NCI-H526 treated with DMSO at 0.1 percent for 48 hours (cell line): ENCODE measurements around the gene CCDC134.
"Not testable (repeated sequence)": the region's sequence is repeated elsewhere in the genome, so short reads cannot be mapped to it uniquely, and the experiment has no call there.

Experiments used
- DNase-seq: peaks from one replicate; lab custom pipeline; 2025; lab: John Stamatoyannopoulos, UW

CCDC134 gene

GRCh38 chr22:41825376-41825775 lies 24.9 kb downstream of the CCDC134 start:
- no peak for DNase-seq

- DNase-seq = no peak
Measured at GRCh38 chr22:41826021-41826420, 25.5 kb downstream of the CCDC134 start.

GRCh38 chr22:41826430-41827383 lies 26.2 kb downstream of the CCDC134 start:
- DNase-seq = no peak

DNA sequence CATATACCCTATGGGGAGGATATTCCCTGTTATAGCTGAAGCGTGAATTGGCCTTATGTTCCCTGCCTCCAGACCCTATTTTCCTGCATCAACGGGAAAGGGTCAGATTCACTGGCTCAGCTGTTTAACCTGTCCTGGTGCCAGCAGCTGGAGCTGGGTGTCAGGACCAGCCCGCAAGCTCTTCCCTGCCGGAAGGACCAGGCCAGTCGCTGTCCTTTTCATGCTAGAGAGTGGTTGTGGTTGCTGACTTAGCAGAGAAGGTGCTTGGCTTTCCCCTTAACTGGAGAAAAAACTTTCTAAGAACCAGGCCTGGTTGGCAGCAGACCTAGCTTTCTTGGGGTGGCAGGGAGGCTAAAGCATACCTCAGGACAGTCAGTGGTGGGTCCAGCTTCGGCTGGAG lies 27.2 kb downstream of the CCDC134 start:
- no peak for DNase-seq

GRCh38 chr22:41828516-41828915 lies 28.0 kb downstream of the CCDC134 start:
- no peak for DNase-seq

GRCh38 chr22:41830174-41830573 lies 29.7 kb downstream of the CCDC134 start:
- no peak for DNase-seq

GRCh38 chr22:41831383-41831782 lies 30.9 kb downstream of the CCDC134 start:
- no peak for DNase-seq

DNA sequence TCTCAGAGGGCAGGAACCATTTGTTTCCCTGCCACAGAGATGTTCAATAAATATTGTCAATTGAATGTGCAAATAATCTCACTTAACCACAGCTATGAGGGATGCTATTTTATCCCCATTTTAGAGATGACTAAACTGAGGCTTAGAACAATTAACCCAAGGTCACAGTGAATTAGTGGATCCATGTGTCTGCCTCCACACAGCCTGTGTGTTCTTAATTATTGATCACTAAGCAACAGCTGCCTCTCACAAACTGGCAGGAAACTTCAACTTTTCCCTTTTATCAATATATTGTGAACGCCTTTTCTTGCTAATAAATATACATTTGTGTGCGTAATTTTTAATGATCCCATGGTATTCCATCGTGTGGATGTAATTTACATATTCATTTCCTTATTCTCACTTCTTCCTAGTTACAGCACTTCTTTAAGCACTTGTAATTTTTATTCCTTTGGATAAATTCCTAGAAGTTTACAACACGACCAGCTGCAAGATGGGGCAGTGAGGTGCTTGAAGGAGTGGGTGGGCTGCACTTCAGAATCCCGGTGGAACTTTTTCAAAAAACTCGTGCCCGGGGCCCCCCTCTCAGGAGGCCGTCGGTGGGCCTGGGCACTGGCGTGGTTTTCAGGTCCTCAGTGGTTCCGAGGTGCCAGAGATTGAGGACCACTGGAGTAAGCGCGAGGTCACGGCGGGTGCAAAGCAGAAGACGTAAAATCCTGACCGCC lies 31.5 kb downstream of the CCDC134 start:
- DNase-seq = no peak

GRCh38 chr22:41832553-41833368 lies 32.3 kb downstream of the CCDC134 start, which contains the start of gene SREBF2:
TSS of gene SREBF2 (plus strand) at chr22:41833105. CDS start at chr22:41833271, 166 bp downstream.
- peak; percentile 95 for DNase-seq

DNA sequence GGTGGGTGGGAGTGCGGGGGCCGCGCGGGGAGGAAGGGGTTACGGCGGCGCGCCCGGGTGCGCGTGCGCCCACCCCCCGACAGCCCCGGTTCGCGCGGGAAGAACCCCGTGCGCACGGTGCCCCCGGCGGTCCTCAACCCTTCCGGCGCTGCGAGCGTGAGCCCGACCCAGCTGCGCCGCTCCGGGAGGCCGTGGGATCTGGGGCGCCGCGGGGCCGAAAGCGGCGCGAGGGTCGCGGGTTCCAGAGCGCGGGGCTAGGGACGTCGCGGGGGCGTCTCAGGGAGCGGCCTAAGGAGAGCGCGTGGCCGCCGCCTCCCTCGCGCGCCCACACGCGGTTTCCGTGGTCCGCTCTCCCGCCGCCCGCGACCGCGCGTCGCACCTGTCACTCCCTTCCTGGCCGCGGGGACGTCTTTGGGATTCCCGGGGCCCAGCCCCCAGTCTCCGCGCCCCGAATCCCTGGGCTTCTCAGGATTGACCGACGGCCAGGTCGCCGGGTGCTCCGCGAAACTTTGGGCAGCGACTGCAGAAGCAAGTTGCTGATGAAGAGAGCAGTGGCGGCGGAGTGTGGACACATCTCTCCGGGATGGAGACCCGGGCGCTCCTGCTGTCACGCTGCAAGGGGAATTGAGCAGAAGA lies 33.0 kb downstream of the CCDC134 start:
- peak; percentile 9 for DNase-seq

DNA sequence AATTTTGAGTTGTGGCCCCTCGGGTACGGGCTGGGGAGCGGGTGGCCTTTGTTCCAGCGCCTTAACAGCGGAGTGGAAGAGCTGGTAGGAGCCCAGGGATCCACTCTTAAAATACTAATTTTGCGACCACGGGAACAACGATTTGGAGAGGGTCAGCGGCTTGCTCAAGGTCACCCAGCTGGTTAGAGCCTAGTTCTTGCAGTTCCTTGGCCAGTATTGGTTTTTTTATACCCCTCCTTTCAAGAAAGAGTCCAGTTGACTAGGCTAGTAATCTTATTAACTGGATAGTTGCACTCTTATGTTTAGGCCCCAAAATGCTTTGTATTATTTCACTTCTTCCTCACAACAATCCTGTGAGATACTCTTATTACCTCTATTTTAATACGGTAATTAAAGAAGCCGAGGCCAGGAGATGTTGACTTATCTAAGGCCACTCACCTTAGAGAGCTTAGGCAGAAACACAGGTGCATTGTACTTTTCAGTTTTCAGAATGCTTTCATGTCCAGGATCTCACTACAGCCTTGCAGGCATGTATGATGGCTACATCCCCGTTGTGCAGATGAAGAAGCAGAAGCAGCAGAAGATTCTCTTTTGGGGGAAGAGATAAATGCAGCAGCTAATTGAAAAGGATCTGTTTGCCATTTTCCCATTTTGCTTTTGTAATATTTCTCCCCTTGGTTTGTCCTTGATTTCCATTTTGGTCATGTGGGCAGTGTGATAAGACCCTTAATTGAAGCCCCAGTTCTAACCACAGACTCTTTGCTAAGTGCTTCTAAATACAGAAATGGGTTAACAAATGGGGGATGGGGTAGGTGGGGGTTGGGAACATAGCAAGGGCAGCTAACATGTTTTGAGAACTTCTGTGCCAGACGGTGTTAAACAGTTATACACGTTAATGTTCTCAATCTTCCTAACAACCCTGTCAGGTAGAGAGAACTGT lies 33.8 kb downstream of the CCDC134 start:
- no peak for DNase-seq

DNA sequence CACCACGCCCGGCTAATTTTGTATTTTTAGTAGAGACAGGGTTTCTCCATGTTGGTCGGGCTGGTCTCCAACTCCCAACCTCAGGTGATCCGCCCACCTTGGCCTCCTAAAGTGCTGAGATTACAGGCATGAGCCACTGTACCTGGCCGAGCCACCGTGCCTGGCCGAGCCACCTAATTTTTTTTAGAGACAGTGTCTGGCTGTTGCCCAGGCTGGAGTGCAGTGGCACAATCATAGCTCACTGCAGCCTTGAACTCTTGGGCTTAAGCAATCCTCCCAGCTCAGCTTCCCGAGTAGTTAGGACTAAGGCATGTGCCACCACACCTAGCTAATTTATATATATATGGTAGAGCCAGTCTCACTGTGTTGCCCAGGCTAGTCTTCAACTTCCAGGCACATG lies 35.0 kb downstream of the CCDC134 start:
- DNase-seq = not testable (repeated sequence)

DNA sequence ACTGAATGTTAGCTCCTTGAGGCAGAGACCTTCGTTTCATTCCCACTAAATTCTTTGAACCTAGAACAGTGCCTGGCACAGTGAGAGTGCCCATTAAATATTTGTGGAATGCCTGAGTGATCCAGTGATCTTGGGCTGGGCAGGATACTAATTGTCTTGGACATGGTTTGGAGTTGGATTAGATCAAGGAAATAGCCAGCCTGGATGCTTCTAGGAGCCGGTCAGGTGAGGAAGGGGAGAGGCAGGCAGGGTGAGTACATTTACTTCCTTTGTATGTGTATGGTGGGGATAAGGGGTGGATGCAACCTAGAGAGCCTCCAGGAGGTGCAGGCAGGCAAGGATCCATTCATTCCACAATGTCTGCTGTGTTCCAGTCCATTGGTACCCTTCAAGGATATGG lies 36.1 kb downstream of the CCDC134 start:
- DNase-seq = no peak

DNA sequence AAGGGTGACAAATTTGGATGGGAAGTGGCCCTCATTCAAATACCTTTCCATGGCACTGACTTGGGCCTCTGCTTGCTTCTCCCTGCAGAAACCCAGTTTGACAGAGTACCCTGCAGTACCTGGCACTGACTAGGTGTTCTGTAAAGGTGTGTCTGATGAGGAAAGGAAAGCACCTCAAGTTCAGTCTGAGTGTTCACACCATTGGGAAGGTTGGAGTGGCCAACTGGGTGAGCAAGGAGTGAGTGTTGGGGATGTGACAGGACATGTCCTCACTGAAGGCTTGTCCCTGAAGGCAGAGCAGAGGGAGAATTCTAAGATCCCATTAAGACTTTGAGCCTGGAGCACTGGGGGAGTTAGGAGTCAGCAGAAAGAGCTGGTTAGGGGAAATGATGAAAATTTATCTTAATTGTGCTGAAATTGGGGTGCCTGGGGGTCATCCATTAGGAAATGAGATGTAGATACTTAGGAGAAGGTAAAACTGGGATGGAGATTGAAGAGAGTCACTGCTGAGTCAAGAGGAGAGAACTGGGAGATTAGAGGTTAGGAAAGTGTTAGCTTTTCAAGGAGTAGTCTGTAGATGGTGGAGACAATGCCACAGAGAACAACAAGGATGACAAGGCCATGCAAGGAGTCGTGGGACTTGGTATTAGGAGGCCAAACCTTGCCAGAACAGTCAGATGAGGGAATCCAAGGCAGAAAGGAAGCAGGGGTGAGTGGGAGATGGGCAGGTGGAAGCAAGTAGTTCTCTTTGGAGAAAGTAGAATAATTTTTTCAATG lies 38.6 kb downstream of the CCDC134 start:
- no peak for DNase-seq

DNA sequence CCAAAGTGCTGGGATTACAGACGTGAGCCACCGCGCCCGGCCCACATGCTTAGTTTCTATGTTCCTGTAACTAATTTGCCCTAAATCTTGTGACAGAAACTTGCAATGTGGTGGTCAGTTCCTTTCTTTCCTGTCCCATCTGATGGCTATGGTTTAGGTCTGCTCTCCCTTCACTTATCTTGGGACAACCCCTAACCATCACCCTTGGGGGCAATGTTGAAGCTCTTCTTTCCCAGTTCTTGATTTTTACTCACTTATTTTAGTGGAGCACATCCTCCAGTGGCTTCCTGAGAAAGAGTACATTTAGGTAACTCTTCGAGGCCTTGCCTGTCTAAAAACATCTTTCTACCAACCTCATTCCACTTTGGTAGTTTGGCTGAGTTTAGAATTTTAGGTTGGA lies 39.7 kb downstream of the CCDC134 start:
- DNase-seq = no peak

DNA sequence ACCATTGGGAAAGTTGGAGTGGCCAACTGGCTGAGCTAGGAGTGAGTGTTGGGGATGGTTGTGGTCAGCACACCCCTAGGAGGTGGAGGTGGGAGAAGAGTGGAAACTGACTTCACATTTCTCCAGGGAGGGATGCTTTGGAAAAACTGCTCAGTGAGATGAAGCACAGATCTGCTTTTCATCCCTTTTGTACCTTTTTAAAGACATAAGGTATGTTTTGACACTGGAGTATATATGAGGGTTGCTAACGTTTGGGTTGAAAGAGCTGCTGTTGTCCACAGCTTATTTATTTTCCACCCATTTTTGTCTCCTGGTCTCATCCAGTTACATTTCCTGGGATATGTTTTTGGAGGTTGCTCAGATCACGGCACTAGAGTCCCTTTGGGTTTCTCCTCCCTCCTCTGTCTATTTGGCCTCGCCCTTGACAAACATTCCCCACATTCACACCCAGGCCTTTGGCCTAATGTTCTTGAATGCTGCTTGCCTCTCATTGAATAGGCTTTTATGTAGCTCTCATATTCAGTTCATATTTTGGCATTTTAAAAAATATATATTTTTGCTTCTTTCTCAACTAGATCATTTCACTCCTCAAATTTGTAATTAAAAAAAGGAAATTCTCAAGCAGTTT lies 40.7 kb downstream of the CCDC134 start:
- DNase-seq = no peak

GRCh38 chr22:41842996-41843970 lies 42.8 kb downstream of the CCDC134 start:
- DNase-seq = no peak

DNA sequence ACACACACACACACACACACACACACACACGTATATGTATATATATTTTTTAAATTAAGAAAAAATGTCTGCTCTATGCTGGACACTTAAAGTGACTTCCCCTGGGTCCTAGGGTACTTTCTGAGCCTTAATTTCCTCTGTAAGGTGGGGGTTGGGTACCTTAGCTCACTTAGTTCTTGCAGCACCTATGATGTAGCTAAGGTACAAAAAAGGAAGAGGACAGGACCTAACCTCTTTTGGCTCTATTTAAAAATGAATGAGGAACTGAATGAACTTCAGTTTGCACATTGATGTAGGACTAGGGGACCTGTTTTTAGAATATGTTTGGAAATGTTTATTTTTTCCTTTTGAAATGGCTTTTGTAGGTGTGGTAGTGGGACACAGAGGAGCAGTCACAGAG lies 43.6 kb downstream of the CCDC134 start:
- DNase-seq = no peak
